ENCODE results near the gene TTC21B.

Gene TTC21B

DNA sequence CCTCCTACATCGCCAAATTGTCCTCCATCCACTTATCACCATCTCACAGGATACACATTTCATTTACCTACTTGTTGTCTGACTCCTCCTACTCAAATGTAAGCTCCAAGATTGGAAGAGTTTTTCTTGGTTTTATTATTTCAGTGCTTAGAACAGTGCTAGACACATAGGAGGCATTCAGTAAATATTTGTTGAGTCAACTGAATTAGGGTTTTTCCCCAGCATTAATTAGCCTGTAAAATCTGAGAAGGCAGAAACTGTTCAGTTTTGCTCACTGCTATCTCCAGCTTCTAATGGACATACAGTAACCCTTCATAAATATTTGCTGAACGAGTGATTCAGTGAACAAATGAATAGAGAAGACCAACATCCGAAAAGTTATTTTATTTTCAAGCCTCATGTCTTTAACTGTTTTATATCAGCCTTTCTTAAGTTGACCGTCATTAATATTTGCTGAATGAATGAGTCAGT is 800 bp downstream of the TTC21B start:
- TF ChIP-seq, protein P1, sequence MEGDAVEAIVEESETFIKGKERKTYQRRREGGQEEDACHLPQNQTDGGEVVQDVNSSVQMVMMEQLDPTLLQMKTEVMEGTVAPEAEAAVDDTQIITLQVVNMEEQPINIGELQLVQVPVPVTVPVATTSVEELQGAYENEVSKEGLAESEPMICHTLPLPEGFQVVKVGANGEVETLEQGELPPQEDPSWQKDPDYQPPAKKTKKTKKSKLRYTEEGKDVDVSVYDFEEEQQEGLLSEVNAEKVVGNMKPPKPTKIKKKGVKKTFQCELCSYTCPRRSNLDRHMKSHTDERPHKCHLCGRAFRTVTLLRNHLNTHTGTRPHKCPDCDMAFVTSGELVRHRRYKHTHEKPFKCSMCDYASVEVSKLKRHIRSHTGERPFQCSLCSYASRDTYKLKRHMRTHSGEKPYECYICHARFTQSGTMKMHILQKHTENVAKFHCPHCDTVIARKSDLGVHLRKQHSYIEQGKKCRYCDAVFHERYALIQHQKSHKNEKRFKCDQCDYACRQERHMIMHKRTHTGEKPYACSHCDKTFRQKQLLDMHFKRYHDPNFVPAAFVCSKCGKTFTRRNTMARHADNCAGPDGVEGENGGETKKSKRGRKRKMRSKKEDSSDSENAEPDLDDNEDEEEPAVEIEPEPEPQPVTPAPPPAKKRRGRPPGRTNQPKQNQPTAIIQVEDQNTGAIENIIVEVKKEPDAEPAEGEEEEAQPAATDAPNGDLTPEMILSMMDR (IDR thresholded peaks at IDR 0.05; ENCODE audit: low read depth, low read length, missing control alignments): no peak
- peak overlapping the region; percentile 60 for H3K4me3 ChIP-seq (ENCODE audit: low read depth, low read length)
- DNase-seq (ENCODE audit: low read depth): no peak

DNA sequence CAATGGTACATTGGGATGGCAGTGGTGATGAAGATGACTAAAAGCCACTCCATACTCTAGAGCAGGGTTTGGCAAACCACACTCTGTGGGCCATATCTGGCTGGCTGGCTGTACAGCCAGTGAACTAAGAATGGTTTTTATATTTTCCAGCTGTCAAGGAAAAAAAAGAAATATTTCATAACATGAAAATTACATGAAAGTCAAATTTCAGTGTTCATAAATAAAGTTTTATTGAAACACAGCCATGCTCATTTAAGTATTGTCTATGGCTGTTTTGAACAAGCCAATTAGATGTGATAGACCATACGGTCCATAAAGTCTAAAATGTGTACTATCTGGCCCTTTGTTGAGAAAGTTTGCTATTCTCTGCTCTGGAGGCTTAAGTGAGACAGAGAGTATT is 1.5 kb downstream of the TTC21B start:
- DNase-seq (ENCODE audit: low read depth): no peak
- TF ChIP-seq, protein P1 (IDR thresholded peaks at IDR 0.05; ENCODE audit: low read depth, low read length, missing control alignments): no peak
- H3K4me3 ChIP-seq (ENCODE audit: low read depth, low read length): no peak overlapping the region

DNA sequence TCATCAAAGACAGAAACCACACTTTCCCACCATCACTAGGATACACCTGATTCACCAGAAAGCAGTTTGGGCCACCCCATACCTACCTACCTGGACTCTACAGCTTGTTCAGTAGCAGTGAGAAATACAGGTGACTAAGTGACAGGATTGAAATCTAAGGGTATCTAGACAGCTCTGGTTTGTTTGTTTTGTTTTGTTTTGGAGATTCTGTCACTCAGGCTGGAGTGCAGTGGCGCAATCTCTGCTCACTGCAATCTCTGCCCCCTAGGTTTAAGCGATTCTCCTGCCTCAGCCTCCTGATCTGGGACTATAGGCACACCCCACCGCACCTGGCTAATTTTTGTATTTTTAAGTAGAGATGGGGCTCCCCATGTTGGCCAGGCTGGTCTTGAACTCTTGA is 3.1 kb downstream of the TTC21B start:
- TF ChIP-seq, protein P1 (IDR thresholded peaks at IDR 0.05; ENCODE audit: low read depth, low read length, missing control alignments): no peak
- no peak for DNase-seq (ENCODE audit: low read depth)
- H3K4me3 ChIP-seq (ENCODE audit: low read depth, low read length): no peak overlapping the region

DNA sequence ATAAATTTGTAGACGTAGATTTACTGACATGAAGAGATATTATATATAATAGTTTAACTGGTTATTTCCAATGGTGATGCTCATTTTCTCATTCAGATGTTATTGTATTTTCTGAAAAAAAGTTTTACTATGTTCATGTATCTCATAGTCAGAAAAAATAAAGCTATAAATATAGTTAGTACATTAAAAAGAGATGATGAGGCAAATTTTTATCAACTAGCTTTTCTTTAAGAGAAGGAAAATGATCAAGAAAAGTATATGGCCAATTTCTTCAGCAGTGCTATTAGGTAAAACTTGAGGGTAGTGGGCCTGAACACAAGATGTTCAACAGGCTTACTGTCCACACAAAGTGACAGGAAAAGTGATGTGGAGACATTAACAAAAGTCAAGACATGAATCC is 11.7 kb downstream of the TTC21B start:
- no peak for DNase-seq (ENCODE audit: low read depth)
- no peak overlapping the region for H3K4me3 ChIP-seq (ENCODE audit: low read depth, low read length)
- TF ChIP-seq, protein P1 (IDR thresholded peaks at IDR 0.05; ENCODE audit: low read depth, low read length, missing control alignments): no peak

DNA sequence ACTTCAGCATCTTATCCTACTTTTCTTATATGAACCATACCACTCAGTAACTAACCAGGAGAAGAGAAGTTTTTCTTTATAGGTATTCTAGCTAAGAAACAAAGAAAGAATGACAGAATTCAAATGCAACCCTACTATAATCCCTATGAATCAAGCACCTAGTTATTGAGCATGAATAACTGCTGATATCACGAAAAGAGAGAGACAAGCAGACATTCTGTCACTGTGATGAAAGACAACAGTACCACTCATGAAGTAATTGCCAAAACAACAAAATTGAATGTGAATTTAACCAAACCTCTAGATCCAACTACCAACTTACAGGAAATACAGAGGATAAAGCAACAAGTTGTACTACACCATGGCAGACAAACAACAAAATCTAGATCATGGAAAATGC is 15.3 kb downstream of the TTC21B start:
- TF ChIP-seq, protein P1 (IDR thresholded peaks at IDR 0.05; ENCODE audit: low read depth, low read length, missing control alignments): no peak
- DNase-seq (ENCODE audit: low read depth): no peak
- H3K4me3 ChIP-seq (ENCODE audit: low read depth, low read length): no peak overlapping the region

DNA sequence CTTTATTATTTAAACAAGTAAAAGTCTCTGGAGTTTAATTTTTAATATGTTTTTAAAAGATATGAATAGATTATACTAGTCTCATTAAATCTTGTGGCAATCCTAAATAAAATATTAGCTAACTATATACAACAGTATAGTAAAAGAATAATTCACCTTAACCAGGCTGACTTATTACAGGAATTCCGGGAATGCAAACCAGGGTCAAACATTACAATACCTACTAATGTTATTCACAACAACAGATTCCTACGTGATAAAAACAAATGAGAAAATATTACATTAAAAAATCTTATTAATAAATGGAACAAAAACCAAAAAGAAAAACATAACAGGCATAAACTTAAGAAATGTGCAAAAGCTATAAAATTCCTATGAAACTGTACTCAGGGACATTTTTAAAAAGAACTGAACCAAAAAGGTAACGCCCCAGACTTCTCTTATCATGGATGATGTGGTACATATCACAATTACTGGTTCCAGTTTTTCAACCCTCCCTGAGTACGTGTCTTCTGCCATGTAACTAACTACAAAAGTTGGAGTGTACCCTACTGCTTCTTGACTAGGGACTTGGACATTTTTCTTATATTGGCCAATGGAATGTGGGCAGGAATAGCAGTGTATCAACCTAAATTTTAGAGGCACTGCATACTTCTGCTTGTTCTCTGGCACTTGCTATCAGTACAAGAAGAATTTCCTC is 20.2 kb downstream of the TTC21B start:
- TF ChIP-seq, protein P1 (IDR thresholded peaks at IDR 0.05; ENCODE audit: low read depth, low read length, missing control alignments): no peak
- no peak overlapping the region for H3K4me3 ChIP-seq (ENCODE audit: low read depth, low read length)
- DNase-seq (ENCODE audit: low read depth): no peak

DNA sequence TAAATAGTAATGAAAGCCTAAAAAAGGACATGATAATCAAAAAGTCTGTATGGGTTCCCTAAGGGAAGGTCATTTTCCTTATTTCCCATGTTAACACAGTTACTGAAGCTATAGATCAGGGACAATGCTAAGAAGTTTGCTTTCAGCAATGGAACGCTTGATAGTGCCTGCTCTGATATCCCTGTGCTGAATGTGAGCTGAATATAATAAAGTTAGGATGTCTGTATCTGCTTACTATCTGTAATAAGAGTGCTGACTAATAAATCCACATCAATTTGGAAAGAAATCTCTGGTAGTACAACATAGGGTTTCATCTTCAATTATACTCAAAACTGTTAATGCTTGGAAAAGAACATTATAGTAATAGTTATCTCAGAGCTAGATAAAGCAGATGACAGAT is 25.8 kb downstream of the TTC21B start:
- TF ChIP-seq, protein P1 (IDR thresholded peaks at IDR 0.05; ENCODE audit: low read depth, low read length, missing control alignments): no peak
- no peak overlapping the region for H3K4me3 ChIP-seq (ENCODE audit: low read depth, low read length)
- no peak for DNase-seq (ENCODE audit: low read depth)
